ENCODE results near the gene LIMA1. TPM values are rescaled to one million over a fixed set of nuclear protein-coding genes. Genes with fewer than 3 reads are reported as not detected.
"Not testable (repeated sequence)": the region's sequence is repeated elsewhere in the genome, so short reads cannot be mapped to it uniquely, and the experiment has no call there.

The LIMA1 gene
- total RNA-seq, 1 donor from 2014 or later, result 117 TPM

DNA sequence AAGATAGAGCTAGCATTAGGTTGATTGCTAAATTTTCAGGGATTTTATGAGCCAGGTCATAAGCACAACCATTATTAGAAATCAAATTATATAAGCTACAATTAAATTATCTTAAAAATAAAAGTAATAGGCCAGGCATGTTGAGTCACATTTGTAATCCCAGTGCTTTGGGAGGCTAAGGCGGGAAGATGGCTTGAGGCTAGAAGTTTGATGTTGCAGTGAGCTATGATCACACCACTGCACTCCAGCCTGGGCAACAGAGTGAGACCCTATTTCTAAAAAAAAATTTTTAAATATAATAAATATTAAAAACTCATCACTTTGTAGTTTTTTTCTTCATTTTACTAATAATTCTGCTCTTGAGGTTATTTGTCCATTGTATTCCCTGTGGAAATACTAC is 1.9 kb upstream of the LIMA1 start:
- no peak for DNase-seq (ENCODE audit: low spot score)

DNA sequence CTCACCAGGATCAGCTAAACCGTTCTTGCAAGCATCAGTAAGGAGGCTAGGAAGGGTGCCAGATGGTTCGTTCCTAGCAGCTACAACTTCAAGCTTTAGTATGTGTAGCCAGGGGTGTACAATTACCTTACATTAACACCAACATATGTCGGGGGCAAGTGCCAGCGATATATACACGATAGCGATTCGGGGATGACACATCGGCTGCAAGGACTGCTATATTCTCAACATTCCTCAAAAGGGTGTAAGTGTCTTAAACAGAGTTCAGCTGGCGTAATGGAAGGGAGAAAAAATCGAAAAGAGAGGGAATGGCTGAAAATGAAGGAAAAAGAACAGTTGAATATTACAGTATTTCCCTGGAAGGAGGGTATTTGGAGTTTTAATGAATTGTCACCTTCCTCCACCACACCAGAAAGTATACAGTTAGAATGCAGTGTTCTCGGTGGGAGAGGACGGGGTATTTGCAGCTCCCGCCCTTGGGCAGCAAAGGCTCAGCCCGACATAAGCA is 545 bp downstream of the LIMA1 start:
- no peak for DNase-seq (ENCODE audit: low spot score)

DNA sequence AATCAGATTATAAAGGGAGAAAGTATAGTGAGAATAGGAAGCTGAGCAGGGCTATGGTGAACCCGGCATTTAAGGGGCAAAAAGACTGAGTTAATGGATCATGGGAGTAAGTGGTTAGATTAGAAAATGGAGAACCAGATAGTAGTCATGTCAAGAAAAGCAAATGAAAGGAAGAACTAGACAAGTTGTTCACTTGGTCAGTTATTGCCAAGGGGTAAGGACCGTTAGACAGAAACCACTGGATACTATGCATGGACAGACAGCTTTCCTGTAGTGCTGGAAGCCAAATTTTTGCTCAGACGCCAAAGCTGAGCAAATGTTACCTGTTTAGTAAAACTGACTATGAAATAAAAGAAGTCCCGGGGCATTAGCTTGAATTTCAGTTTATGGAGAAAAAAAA is 3.8 kb downstream of the LIMA1 start:
- no peak for DNase-seq (ENCODE audit: low spot score)

DNA sequence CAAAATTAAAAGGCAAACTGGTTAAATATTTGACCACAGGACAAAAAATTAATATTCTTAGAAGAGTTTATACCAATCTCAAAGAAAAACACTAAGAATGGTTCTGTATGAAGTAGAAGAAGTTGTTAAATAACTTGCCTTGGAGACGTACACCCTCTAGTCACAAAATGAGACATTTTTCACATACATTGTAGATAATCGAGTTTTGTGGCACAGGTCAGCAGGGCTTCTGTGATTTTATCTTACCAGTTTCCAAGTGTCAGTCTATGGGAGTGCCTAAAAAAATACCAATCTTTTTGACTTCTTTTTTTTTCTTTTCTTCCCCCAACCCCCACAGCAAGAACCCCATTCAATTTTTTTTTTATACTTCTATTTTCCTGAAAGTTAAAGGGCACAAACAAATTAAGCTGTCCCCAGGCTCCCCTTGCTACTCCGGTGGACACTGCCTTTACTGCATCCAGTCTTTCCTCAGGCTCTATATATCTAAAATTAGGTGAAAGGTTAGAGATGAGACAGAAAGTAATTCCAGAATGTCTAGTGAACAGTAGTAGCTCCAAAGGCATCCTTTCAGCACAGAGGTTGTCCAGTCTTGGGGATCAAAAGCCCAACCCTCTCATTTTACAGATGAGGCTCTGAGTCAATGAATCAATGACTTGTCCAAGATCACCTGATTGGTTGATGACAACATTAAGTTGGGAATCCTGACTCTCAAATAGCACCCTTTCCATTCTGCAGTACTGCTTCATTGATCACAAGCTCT is 6.2 kb downstream of the LIMA1 start:
- DNase-seq (ENCODE audit: low spot score), result no peak

DNA sequence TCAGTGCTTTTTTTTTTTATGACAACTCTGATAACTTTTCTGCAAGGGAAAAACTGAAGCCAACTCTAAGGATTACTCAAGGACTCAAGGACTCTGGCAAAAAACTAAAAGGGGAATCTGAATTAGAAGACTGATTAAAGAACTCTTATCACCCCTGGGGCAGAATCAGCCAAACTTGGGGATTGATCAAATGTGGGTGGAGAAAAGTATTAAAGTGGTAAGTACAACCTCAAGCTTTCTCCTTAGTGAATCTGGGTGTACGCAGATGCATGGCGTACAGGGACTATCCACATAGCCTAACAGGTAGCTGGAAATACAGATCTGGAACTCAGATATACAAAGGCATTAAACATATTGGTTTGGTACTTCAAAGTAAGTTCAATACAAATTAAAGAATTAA is 7.3 kb downstream of the LIMA1 start:
- no peak for DNase-seq (ENCODE audit: low spot score)

DNA sequence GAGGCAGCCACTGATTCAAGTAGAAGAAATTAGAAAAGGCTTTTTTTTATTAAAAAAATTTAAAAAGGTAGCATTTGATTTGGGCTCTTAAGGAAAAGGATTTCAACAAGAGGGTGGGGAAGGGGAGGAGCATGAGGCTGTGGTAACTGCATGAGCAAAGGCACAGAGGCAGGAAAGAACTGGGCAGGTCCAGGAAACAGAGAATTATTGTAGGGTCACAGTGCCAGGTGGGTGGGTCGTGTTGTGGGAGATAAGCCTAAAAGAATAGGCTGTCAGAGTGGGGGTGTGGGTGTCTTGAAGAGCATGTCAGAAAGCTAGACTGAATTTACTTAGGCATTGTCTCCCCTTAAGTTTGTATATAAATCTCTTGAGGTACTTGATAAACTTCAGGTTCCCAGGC is 7.8 kb downstream of the LIMA1 start:
- DNase-seq (ENCODE audit: low spot score), result peak; percentile 63

DNA sequence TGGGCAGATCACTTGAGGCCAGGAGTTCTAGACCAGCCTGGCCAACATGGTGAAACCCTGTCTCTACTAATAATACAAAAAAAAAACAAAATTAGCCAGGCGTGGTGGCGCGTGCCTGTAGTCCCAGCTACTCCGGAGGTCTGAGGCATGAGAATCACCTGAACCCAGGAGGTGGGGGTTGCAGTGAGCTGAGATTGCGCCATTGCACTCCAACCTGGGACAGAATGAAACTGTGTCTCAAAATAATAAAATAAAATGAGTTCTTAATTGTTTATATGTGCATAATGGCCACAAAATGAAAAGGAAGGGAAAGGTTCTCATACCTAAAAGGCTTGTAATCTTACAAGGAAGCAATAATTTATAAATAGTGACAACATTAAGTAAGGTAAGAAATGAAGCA is 8.2 kb downstream of the LIMA1 start:
- not testable (repeated sequence) for DNase-seq (ENCODE audit: low spot score)

DNA sequence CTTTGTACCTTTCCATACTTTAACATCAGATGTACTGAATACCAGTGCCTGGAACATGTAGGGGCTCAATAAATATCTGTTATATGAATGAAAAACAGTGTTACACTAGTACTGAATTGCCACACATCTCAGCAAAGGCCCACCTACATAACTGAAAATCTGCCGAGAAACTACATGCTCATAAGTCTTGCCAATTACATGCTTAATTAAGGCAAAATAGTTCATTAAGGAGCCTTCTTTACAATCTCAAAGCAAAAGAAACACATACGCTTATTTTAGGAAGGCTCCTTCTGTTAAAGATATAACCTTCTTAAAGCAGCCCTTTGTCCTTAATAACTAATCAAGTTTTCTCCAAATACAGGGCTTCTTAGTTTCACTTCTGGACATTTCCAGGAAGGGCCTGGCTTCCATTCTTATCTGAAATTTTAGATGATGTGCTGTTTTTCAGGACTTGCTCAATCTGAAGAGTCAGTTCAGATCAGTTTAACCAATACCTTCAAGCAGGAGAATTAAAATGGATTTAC is 11.5 kb downstream of the LIMA1 start:
- DNase-seq (ENCODE audit: low spot score), result no peak

DNA sequence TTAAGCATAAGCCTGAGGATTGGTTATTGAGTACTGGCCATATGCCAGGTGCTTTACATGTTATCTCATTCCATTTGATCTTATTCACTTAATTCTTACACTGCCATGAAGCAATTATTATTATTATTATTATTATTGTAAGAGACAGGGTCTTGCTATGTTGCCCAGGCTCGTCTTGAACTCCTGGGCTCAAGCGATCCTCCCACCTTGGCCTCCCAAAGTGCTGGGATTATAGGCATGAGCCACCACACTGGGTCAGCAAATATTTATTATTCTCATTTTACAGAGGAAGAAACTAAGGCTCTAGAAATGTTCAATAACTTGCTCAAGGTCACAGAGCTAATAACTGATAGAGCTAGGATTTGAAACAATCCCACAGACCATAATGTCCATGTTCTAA is 14.8 kb downstream of the LIMA1 start:
- DNase-seq (ENCODE audit: low spot score), result no peak

DNA sequence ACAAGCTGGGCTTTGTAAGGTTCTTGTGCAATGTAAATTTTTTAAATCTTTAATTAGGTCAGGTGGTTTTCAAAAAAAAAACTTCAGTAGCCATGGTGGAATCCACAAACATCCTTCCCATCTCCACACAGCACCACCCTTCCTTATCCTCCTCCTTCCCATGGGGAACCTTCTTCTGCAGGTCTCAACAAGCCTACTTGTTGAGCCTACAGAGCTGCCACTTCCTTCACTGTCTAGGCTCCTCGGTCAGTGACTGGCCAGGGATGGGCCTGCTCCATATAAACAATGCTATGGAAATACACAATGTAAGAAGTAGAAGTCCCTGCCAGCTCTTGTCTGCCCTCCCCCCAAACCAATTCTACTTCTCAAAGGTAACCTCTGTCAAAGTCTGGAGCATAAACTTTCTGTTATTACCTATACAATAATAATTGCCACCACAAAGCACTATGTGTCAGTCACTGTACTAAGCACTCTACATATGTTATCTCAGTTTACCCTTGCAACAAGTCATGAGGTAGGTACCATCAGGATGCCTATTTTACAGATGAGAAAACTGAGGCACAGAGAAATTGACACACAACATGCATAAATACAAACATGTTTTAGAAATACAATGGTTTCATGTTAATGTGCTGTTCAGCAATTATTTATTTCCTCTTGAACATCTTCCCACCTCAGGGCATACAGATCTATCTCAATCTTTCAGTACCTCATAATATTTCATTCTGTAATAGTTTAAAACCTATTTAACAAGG is 17.4 kb downstream of the LIMA1 start:
- DNase-seq (ENCODE audit: low spot score), result no peak

DNA sequence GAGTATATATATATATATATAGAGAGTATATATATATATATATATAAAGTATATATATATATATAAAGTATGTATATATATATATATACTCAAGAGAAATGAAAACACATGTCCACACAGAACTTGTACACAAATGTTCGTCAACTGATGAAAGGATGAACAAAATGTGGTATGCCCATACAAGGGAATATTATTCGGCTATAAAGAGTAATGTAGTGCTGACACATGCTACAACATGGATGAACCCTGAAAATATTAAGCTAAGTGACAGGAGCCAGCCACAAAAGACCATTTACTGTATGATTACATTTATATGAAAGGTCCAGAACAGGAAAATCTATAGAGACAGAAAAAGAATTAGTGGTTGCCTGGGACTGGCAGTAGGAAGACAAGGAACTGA is 19.5 kb downstream of the LIMA1 start:
- DNase-seq (ENCODE audit: low spot score), result no peak

DNA sequence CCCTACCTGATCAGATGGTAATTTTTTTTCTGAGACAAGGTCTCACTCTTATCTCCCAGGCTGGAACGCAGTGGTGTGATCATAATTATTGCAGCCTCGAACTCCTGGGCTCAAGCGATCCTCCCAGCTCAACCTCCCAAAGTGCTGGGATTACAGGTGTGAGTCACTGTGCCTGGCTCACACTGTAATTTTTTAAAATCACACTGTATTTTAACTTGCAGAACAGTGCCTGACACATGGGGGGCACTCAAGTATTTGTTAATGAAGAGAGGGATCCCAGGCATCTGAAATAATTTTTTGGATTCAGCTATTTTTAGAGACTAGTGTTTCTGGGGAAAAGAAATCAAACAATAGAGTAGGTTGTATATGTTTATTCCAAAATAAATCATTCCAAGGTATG is 21.7 kb downstream of the LIMA1 start:
- no peak for DNase-seq (ENCODE audit: low spot score)

DNA sequence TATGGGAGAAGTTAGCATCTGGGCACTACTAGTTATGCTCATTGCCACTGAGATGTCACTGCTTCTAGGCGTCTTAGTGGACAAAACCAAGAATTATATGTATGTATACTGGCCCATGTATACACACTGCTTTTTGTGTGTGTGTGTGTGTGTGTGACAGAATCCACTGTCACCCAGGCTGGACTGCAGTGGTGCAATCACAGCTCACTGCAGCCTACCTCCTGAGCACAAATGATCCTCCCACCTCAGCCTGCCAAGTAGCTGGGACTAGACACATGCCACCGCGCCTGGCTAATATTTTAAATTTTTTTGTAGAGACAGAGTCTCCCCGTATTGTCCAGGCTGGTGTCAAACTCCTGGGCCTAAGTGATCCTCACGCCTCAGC is 25.2 kb downstream of the LIMA1 start:
- DNase-seq (ENCODE audit: low spot score), result peak; percentile 42

DNA sequence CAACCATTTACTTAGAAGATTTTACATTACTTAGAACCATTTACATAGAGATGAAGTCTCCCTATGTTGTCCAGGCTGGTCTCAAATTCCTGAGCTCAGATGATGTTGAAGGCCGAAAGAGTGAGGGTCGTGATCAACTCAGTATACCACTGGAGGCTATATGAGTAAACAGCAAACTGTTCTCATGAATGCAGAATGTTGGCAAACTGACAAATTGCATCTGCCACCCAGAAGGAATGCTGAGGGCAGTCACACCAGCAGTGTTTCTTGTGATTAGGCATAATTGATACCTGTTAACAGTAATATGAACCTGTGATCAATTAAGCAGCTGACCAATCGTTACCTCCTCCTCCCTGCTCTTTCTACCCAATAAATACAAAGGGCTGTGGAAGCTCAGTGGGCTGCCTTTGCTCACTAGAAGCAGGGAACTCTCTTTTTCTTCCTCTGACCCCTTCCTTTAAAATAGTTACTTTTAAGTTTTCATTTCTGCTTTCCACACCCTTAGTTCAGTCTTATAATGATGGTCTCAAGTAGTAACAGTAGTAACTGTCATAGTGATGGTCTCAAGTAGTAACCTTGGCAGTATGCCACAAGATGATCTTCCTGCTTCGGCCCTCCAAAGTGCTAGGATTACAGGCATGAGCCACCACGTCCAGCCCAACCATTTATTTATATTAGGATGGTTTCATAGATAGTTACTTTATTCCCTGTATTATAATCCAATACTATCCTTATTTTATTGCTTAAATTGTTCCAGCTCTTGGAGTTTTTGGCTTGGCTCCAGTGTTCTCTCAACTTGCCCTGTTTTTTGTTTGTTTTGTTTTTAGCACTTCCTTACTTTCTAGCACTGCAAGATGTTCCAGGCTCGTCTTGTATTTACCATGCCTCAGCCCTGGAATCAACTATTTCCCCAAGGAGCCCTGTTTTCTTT is 25.8 kb downstream of the LIMA1 start:
- peak; percentile 40 for DNase-seq (ENCODE audit: low spot score)

DNA sequence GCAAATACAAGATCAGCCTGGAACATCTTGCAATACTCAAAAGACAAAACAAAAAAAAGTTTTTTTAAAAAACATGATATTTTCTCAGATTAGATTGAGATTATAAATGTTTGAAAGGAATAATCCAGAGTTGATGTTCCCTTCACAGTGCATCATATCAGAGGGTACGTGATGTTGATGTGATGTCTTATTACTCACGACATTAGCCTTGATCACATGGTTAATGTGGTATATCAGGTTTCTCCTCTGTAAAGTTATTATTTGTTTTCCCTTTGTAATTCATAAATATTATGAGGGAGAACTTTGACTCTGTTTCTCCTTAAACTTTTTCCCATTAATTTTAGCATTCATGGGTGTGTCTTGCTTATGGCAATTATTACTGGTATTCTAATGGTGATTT is 26.6 kb downstream of the LIMA1 start:
- DNase-seq (ENCODE audit: low spot score), result no peak

DNA sequence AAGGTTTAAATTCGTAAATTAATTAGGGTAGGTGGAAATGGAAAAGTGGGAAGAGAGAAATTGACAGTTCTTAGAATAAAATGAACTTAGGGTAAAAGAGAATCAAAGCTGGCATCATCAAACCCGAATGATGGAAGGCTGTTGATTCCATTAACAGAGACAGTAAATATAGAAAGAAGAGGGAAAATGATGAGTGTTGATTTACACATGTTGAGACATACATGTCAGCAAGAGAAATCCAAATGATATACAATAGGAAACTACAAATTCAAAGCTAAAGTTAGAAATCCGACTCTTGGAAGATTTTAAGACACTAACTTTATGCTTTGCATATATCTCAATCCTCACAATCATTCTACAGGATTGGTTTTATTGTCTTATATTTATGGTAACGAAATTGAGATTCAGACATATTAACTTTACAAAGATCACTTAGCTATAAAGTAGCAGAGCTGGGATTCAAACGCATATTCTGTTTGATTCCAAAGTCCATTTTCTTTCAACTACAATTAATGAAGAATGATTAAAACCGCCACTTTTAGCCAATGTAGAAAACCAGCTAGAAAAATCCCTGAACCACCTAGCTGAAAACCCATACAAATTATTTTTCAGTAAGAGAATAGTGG is 30.2 kb downstream of the LIMA1 start:
- no peak for DNase-seq (ENCODE audit: low spot score)

DNA sequence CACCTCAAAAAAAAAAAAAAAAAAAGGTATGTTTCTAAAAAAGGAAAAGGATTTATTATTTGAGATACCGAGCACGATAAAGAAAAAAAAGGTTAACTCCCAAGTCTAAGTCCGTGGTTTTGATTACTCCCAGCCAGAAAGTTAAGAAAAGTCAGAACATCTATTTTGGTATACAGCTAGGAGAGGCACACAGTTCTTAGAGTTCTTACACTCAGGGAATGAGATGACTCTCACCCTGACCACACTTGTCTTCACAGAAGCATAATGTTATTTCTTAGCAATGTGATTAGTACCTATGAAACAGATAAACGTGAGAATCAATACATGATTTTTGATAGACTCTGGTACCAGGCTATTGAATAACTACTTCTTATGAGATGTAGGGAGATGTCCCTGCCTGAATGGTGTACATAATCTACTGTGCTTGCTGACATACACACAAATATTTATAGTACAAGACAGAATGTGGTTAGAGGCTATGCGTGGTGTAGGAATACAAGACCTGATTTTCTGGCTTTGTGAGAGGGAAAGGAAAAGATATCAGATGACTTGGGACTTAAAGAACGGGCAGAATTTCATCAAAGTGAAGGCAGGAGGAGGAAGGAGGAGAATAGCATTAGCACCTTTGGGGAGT is 31.6 kb downstream of the LIMA1 start:
- no peak for DNase-seq (ENCODE audit: low spot score)

DNA sequence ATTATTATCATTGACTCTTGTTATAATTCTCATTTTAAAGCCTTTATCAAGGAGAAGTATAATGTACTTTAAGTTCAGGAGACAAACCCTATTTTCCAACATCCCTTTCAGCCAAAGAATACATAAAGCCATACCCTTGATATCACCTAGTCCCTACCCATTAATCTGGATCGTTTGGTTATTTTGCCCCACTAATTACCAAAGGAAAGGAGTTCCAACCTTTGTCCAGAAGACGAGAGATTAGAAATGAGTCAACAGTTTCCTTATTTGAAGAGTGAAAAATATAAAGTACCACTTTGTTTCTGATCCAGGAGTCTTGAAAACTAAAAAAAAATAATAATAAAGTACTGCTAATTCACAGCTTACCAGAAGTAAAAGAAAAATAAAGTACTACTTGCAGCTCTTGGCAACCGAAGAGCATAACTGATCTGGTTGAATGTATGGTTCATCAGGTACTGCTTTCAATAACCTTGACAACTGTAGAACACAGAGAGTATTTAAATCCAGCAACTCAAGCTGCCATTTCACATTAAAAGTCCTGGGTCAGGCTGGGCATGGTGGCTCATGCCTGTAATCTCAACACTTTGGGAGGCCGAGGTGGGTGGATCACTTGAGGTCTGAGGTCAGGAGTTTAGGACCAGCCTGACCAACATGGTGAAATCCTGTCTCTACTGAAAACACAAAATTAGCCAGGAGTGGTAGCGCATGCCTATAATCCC is 33.7 kb downstream of the LIMA1 start:
- DNase-seq (ENCODE audit: low spot score), result no peak

DNA sequence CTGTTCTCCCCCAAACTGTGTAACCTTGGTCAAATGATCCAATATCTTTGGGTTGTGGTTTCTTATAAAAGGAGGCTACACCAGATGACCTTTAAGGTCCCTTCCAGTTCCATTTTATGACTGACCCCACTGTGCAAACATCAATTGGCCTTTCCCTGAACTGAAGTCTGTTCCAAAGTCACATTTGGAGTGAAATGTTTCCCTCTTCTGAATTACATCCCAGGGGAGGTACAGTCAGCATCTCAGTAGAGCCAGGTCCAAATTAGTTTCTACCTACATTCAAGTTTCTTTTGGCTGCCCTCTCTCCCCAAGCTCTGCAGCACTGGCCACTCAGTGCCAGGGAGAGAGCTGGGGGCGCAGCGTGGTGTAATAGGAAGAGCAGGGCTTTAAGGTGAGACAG is 34.4 kb downstream of the LIMA1 start:
- no peak for DNase-seq (ENCODE audit: low spot score)

DNA sequence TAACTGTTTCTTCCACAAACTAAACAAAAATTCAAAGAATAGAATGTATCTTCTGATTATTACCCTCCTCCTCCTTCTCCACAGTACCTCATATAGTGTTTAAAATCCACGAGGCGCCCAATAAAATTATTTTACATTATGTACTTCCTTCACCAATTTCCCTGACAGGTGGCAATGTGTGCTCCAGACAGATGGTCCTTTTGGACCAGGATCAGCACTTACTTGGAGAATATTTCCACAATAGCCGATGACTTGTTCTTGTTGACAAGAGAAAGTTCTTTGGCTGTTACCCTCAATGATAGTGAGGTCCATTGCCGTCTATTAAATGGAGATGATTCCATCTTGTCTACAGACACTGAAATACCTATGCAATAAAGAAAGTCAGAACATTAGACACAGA is 34.9 kb downstream of the LIMA1 start:
- DNase-seq (ENCODE audit: low spot score), result no peak
